Lower leg skin (tissue), 3 donors: ENCODE measurements around the gene ATMIN.

Experiments
- POLR2A ChIP-seq, 2 donors: fragments of 450-650 bp; IDR thresholded peaks; one replicate each; pipeline ENCODE4 v1.6.1; 2016 to 2017; ENCODE audit warnings: antibody characterized with exemption in 2 of 2, mild to moderate bottlenecking in 1 of 2, moderate library complexity in 1 of 2
- TF ChIP-seq, protein P1 (sequence below), 3 donors: fragments of 450-650 bp; IDR thresholded peaks; one replicate each; pipeline ENCODE4 v1.5.1; 2016; ENCODE audit warnings: antibody characterized with exemption in 3 of 3, mild to moderate bottlenecking in 3 of 3, moderate library complexity in 2 of 3

DNA sequence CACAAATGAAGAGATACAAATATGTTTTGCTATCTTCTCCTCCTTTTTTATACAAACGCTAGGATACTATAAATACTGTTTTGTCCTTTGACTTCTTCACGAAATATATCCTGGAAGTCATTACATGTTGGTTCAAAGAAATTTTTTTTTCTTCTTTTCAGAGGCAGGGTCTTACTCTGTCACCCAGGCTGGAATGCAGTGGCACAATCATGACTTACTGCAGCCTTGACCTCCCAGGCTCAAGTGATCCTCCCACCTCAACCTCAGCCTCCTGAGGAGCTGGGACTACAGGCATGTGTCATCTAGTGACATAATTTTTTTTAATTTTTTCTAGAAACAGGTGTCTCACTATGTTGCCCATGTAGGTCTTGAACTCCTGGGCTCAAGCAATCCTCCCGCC lies 45.1 kb upstream of the ATMIN start:
- TF ChIP-seq, protein P1, sequence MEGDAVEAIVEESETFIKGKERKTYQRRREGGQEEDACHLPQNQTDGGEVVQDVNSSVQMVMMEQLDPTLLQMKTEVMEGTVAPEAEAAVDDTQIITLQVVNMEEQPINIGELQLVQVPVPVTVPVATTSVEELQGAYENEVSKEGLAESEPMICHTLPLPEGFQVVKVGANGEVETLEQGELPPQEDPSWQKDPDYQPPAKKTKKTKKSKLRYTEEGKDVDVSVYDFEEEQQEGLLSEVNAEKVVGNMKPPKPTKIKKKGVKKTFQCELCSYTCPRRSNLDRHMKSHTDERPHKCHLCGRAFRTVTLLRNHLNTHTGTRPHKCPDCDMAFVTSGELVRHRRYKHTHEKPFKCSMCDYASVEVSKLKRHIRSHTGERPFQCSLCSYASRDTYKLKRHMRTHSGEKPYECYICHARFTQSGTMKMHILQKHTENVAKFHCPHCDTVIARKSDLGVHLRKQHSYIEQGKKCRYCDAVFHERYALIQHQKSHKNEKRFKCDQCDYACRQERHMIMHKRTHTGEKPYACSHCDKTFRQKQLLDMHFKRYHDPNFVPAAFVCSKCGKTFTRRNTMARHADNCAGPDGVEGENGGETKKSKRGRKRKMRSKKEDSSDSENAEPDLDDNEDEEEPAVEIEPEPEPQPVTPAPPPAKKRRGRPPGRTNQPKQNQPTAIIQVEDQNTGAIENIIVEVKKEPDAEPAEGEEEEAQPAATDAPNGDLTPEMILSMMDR (IDR thresholded peaks at IDR 0.05) = no peak
- TF ChIP-seq POLR2A (IDR thresholded peaks at IDR 0.05) = no peak
